Peyer's patch (tissue), 4 donors: ENCODE data around the gene IVL. TPM values are rescaled to one million over a fixed set of nuclear protein-coding genes. Genes with fewer than 3 reads are reported as not detected.

Source experiments
- DNase-seq, 3 donors: peaks; one replicate each; pipeline ENCODE4 v3.0.0-alpha.2; 2017 to 2019
- H3K27ac ChIP-seq, 4 donors: fragments of 200-600 bp; sonication (generic); one replicate each; pipeline ENCODE4 v1.5.1; 2016 to 2019
- H3K27me3 ChIP-seq, 2 donors: fragments of 200-600 bp; sonication (generic); one replicate each; pipeline ENCODE4 v1.5.1; 2019
- H3K36me3 ChIP-seq, 3 donors: fragments of 200-600 bp; sonication (generic); one replicate each; pipeline ENCODE4 v1.5.1; 2016 to 2019
- H3K4me1 ChIP-seq, 4 donors: fragments of 200-600 bp; sonication (generic); one replicate each; pipeline ENCODE4 v1.5.1; 2016 to 2019
- H3K4me3 ChIP-seq, 4 donors: fragments of 200-600 bp; sonication (generic); 1 replicate in 3 of 4; 2 replicates in 1 of 4; pipeline ENCODE4 v1.5.1; 2016 to 2019; ENCODE audit warnings: mild to moderate bottlenecking in 1 of 4
- H3K9me3 ChIP-seq, 4 donors: fragments of 200-600 bp; sonication (generic); one replicate each; pipeline ENCODE4 v1.5.1; 2016 to 2019; ENCODE audit warnings: mild to moderate bottlenecking in 1 of 4
- CTCF ChIP-seq, 6 experiments: fragments of 450-650 bp in 4 of 6; fragments of 200-600 bp in 2 of 6; sonication (generic) in 1 of 6; IDR thresholded peaks; one replicate each; pipeline ENCODE4 v1.5.1; 2017 to 2019; ENCODE audit warnings: antibody characterized with exemption in 6 of 6, mild to moderate bottlenecking in 3 of 6, moderate library complexity in 1 of 6
- POLR2A ChIP-seq, 2 donors: fragments of 450-650 bp; IDR thresholded peaks; one replicate each; pipeline ENCODE4 v1.5.1; 2017; ENCODE audit warnings: antibody characterized with exemption in 2 of 2, mild to moderate bottlenecking in 2 of 2, moderate library complexity in 2 of 2
- total RNA-seq, 4 donors: library from RNA; depleted of rRNA; stranded (reverse); fragments of >200 nt; gene quantifications; one replicate each; pipeline ENCODE4 v1.1.0, GENCODE V29; 2016

The IVL gene
- total RNA-seq, 4 donors from 2014 or later, result not detected

- Histone ChIP-seq H3K9me3 (no peaks in the 10 kb centered on the region), H3K4me3 (no peak overlapping the region), H3K27me3 (no peaks in the 10 kb centered on the region), H3K4me1 (no peaks in the 10 kb centered on the region), H3K36me3 (no peaks in the 10 kb centered on the region), H3K27ac (no peak overlapping the region)
- DNase-seq, result no peak
- no peak for TF ChIP-seq POLR2A (IDR thresholded peaks at IDR 0.05)
- no peak for TF ChIP-seq CTCF (IDR thresholded peaks at IDR 0.05)
Measured at GRCh38 chr1:152904688-152905440, 3.5 kb upstream of the IVL start.

- no peak for TF ChIP-seq POLR2A (IDR thresholded peaks at IDR 0.05)
- TF ChIP-seq CTCF (IDR thresholded peaks at IDR 0.05), result no peak
- Histone ChIP-seq H3K27me3 (no peaks in the 10 kb centered on the region), H3K4me1 (no peaks in the 10 kb centered on the region), H3K27ac (no peak overlapping the region), H3K4me3 (no peak overlapping the region), H3K9me3 (peaks cover 0 to 4% (median 0%) of the 10 kb centered on the region in 4 donors), H3K36me3 (no peaks in the 10 kb centered on the region)
- DNase-seq, result no peak
Measured at GRCh38 chr1:152906023-152906565, 2.3 kb upstream of the IVL start.

GRCh38 chr1:152909206-152909605, 860 bp downstream of the IVL start:
- H3K4me3 ChIP-seq, result no peak overlapping the region
- no peaks in the 10 kb centered on the region for H3K27me3 ChIP-seq
- peaks cover 0 to 4% (median 0%) of the 10 kb centered on the region in 4 donors for H3K9me3 ChIP-seq
- TF ChIP-seq POLR2A (IDR thresholded peaks at IDR 0.05), result no peak
- no peak for TF ChIP-seq CTCF (IDR thresholded peaks at IDR 0.05)
- H3K27ac ChIP-seq, result no peak overlapping the region
- no peaks in the 10 kb centered on the region for H3K4me1 ChIP-seq
- DNase-seq, result no peak
- no peaks in the 10 kb centered on the region for H3K36me3 ChIP-seq

GRCh38 chr1:152912471-152912870, 4.1 kb downstream of the IVL start:
- H3K4me1 ChIP-seq, result no peaks in the 10 kb centered on the region
- DNase-seq, result no peak
- H3K4me3 ChIP-seq, result no peak overlapping the region
- TF ChIP-seq CTCF (IDR thresholded peaks at IDR 0.05) (no peak), POLR2A (IDR thresholded peaks at IDR 0.05) (no peak)
- peaks cover 0 to 4% (median 0%) of the 10 kb centered on the region in 4 donors for H3K9me3 ChIP-seq
- H3K27me3 ChIP-seq, result no peaks in the 10 kb centered on the region
- H3K27ac ChIP-seq, result no peak overlapping the region
- no peaks in the 10 kb centered on the region for H3K36me3 ChIP-seq

GRCh38 chr1:152912900-152913299, 4.6 kb downstream of the IVL start:
- no peaks in the 10 kb centered on the region for H3K36me3 ChIP-seq
- H3K4me3 ChIP-seq, result no peak overlapping the region
- DNase-seq, result no peak
- no peak overlapping the region for H3K27ac ChIP-seq
- no peak for TF ChIP-seq CTCF (IDR thresholded peaks at IDR 0.05)
- TF ChIP-seq POLR2A (IDR thresholded peaks at IDR 0.05), result no peak
- H3K4me1 ChIP-seq, result no peaks in the 10 kb centered on the region
- no peaks in the 10 kb centered on the region for H3K27me3 ChIP-seq
- peaks cover 0 to 4% (median 0%) of the 10 kb centered on the region in 4 donors for H3K9me3 ChIP-seq
